ENCODE results near the gene SLC41A3.
"Not testable (repeated sequence)": the region's sequence is repeated elsewhere in the genome, so short reads cannot be mapped to it uniquely, and the experiment has no call there.

Gene SLC41A3

GRCh38 chr3:126106336-126107202 lies 22.6 kb upstream of the SLC41A3 start:
- DNase-seq (ENCODE audit: low read depth, low spot score), result no peak

- no peak for DNase-seq (ENCODE audit: low read depth, low spot score)
Measured at GRCh38 chr3:126105691-126106187, 21.8 kb upstream of the SLC41A3 start.

DNA sequence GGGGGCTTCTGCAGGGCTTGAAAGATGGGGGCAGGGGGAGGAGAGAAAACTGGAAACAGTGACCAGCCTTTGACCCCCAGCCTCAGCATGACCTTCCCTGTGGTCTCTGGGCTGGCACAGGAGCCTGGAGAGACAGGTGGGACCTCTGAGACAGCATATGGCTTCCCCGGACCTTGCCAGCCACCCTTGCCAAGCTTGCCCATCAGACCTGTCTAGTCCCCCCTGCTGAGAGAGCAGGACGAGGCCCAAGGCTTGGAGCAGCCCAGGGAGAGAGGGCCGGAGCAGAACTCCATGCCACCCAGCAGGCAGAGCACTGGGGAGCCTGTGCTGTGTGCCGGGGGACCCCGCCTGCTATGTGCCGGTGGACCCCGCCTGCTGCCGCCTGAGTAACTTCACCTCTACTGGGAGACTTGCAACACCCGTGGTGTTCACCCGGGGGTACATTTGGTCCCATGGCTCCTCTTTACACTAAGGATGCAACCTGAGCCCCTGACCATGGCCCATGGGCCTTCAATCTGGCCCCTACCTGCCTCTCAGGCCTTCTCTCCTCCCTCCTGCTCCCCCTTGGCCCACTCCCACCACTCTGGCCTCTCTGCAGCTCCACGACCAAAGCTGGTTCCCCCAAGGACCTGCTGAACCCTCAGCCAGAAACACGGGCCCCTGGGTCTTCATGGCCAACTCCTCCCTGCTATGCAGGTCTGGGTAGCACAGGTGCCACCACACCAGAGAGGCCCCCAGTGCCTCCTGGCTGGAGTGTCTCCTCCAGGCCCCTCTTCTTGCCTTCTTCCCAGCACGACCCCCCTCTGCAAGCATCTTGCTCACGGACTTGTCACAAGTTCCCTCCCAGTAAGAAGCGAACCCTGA lies 21.1 kb upstream of the SLC41A3 start:
- DNase-seq (ENCODE audit: low read depth, low spot score), result no peak

- no peak for DNase-seq (ENCODE audit: low read depth, low spot score)
Measured at GRCh38 chr3:126104028-126104635, 20.2 kb upstream of the SLC41A3 start.

DNA sequence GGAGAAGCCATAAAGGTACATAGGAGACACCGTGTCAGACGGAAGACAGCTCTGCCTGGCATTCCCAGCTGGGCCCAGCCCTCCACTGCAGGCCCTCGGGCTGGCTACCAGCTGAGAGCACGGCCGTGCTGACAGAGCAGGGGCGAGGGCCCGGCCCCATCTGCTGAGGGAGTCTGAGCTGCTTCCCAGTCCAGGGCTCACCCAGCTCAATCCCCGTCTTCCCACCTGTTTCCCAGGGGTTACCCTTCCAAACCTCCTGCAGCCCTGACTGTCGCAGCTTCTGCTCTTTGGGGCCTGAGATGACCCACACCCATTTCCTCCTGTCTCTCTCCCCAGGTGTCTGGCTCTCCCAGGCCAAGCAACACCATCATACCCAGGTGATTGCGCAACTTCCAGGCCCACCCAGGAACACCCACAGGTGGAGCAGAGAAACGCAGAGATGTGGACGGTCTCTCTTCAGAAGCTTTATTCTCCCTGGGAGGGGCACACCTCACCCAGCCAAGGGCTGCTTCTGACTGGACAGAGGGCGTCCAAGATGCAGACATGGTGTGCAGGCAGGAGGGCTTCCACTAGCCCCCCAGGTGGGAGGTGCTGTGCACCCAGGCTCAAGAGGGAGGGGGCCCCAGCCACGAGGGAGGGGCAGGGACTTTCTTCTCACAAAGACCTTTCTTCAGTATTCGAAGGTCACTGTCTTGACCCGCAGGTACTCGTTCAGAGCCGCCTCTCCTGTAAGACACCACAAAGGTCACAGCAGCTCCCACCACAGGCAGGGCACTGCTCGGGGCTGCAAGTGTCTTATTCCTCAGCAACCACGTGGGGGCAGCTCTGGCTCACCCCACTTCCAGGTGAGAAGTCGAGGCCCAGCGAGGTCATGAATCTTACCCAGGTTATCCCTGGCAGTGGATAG lies 19.4 kb upstream of the SLC41A3 start:
- peak; percentile 24 for DNase-seq (ENCODE audit: low read depth, low spot score)

DNA sequence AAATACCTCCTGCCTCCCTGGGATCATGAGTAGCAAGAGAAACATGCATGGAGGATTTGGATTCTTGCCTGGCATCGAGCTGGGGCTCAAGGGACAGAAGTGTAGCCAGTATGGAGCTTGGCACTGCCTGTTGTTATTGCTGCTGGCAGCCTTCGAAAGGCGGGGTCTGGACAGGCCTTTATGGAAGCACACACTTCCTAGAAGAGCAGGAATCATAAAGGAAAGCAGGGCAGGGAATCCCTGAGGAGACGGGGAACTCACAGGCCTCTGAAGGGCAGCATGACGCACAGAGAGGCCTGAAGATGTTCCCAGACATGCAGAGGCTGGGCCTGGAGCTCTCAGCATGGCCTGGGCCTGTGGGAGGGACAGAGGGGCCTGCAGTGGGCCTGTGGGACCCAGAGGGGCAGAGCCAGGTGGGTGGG lies 18.6 kb upstream of the SLC41A3 start:
- DNase-seq (ENCODE audit: low read depth, low spot score), result no peak

DNA sequence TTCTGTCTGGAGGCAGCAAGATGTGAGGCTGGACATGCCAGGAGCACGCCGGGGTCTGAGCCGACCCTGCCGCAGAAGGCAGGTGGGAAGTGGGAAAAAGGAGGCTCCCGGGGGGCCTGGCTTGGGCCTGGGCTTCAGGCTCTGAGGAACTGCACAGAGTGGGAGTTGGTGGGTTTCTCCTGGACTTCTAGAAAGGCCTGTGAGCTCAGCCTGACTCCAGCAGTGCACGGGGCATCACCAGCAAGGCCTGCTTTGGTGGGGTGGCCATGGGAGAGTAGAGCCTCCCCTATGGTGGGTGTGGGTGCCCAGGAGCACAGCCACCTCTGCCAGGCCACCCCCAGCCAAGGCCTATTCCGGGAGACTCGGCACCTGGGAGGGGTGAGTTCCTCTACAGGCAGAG lies 18.1 kb upstream of the SLC41A3 start:
- DNase-seq (ENCODE audit: low read depth, low spot score), result no peak

GRCh38 chr3:126101521-126101982 lies 17.6 kb upstream of the SLC41A3 start:
- DNase-seq (ENCODE audit: low read depth, low spot score), result no peak

DNA sequence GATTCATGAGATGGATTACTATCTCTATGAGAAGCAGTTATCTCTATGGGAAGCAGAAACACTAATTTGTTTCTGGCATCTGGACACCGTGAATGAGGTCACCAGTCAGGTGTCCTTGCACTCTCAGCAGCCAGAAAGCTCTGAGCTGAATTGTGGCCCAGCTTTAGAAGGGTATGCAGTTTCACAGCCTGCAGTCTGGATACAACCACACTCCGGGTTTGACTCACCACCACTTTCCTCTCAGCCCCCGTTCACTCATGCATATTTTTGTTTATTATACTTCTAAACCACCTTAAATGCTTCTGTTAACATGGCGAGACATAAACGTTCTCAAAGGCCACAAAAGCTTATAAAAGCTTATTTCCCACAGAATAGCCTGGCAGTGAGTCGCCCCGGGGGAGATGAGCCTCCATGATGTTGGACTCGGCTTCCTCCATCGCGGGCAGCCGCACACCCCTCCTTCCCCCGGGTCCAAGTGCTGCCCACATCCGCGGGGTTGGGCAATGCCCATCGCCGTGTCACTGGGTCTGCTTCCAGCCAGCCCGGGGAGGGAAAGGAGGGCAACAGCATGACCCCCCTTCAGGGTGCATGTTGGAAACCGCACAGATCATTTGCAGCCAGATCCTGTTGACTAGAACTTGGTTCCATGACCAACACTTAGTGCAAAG lies 16.8 kb upstream of the SLC41A3 start:
- no peak for DNase-seq (ENCODE audit: low read depth, low spot score)

DNA sequence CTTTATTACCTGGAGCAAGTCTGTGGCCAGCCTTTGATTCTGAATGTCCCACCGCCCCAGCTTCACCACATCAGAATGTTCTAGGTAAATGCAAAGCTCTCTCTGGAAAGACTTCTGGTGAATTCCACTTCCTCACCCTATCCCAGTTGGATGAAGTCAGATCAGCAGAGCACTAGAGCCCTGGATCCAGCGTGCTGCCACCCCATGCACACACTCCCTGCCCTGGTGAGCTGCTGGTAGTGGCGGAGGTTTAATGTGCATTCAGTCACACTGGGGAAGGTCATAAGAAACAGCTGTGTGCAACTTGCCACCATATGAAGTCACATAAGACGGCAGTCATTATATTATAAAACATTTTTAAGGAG lies 16.3 kb upstream of the SLC41A3 start:
- DNase-seq (ENCODE audit: low read depth, low spot score), result no peak

GRCh38 chr3:126098391-126098858 lies 14.5 kb upstream of the SLC41A3 start:
- no peak for DNase-seq (ENCODE audit: low read depth, low spot score)

GRCh38 chr3:126097801-126098200 lies 13.9 kb upstream of the SLC41A3 start:
- DNase-seq (ENCODE audit: low read depth, low spot score), result no peak

DNA sequence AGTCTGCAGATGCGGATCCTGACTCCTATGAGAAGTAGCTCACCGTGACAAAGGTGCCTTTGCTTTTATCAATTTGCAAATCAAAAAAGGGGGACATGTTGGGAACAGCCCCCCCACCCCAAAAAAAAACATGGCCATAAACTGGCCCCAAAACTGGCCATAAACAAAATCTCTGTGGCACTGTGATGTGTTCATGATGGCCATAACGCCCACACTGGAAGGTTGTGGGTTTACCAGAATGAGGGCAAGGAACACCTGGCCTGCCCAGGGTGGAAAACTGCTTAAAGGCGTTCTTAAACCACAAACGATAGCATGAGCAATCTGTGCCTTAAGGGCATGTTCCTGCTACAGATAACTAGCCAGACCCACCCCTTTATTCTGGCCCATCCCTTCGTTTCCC lies 12.3 kb upstream of the SLC41A3 start:
- DNase-seq (ENCODE audit: low read depth, low spot score), result not testable (repeated sequence)

GRCh38 chr3:126092128-126092527 lies 8.2 kb upstream of the SLC41A3 start:
- not testable (repeated sequence) for DNase-seq (ENCODE audit: low read depth, low spot score)

- DNase-seq (ENCODE audit: low read depth, low spot score), result no peak
Measured at GRCh38 chr3:126087552-126088175, 3.7 kb upstream of the SLC41A3 start.

- DNase-seq (ENCODE audit: low read depth, low spot score), result no peak
Measured at GRCh38 chr3:126085841-126086240, 1.9 kb upstream of the SLC41A3 start.

- no peak for DNase-seq (ENCODE audit: low read depth, low spot score)
Measured at GRCh38 chr3:126085276-126085675, 1.4 kb upstream of the SLC41A3 start.

GRCh38 chr3:126084768-126085180 lies 850 bp upstream of the SLC41A3 start:
- DNase-seq (ENCODE audit: low read depth, low spot score), result peak; percentile 40

DNA sequence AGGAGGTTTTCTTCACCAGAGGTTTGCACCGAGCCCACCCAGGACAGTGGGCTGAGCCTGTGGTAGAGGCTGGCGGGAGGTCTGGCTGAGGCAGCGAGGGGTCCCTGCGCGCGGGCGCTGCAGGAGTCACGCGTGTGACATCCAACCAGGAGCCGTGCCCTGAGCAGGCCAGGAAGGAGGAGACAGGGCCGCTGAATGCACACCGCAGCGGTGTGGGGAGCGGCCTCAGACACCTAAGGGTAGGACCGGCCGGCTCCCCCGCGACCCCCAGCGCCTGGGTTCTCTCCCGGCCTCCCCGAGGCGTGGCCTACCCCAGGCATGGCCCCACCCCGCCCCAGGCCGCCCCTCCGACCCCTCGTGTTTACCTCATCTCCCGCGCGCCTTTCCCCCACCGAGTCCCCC lies 412 bp downstream of the SLC41A3 start:
- DNase-seq (ENCODE audit: low read depth, low spot score), result peak; percentile 35

- no peak for DNase-seq (ENCODE audit: low read depth, low spot score)
Measured at GRCh38 chr3:126083138-126083445, 832 bp downstream of the SLC41A3 start.
